SW 1271 (cell line): ENCODE measurements around the gene PCSK6.
"Not testable (repeated sequence)": the region's sequence is repeated elsewhere in the genome, so short reads cannot be mapped to it uniquely, and the experiment has no call there.

Source experiments
- DNase-seq, 2 experiments: peaks; one replicate each; lab custom pipeline; 2025; lab: John Stamatoyannopoulos, UW

PCSK6 gene

DNA sequence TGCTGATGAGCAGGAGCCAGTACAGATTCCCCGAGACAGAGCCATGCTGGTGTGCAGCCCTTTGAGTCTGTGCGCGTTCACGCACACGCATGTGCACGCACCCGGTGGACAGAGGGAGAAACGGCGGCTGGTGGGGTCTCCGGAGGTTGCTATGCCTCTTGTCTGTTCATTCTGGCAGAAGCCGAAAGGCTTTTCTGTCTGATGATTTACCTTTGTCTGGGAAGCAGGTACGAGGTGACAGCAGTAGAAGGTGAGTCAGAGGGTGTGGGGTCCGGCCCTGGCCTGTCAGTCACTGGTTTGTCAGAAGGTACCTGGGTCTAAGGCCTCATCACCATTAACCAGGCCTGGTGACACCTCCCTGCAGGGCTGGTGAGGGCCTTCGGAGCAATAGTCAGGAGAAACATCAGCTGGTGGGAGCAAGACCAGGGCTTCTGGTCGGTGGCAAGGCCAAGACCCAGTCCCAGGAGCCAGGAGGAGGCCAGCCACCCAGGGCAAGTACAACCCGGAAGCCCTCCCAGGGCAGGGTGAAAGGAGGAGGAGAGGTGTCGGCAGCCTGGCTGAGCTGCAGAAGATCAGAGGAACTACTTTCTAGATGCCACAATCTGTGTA lies 7.5 kb downstream of the PCSK6 start:
- no peak for DNase-seq

DNA sequence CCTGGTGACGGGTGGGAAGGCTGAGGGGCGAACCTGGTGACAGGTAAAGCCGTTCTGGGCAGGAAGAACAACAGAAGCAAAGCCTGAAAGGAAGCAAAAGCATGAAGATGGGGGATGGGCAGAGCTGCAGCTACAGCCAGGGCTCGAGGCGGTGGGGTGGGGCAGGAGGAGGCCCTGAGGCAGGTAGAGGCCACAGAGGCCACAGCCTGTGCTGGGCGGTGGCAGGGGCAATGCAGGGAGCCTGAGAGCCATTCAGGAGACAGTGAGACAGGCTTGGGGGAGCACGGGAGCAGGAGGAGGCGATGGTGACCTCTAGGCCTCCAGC lies 8.2 kb downstream of the PCSK6 start:
- DNase-seq: no peak

DNA sequence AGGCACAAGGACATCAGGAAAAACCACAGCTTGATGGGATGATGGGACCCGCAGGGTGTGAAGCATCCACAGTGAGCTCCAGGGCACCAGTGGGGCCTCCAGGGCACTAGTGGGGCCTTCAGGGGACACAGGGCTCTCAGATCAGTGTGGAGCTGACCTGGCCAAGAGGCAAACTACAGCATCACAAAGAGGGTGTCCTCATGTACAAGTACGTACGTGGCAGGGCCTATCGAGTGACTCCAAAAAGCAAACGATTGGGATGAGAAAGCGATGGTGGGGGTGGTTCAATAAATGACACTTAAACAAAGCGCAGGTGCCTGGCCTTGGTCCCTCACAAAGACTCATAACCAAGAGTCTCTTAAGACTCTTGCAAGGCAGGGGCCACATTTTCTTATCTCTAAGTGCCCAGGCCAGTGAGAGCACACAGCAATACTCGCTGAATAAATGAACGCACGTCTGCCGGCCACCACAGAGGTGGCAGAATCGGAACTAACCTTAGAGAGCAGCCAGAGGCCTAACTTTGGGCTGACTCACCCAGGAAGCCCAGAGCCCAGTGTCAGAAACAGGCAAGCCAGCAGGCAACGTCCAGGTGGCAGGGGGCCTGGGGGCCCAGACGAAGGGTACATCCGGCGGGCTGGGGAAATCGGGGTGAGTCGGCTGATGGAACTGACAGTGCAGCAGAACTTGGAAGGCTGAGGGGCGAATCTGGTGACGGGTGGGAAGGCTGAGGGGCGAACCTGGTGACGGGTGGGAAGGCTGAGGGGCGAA lies 8.7 kb downstream of the PCSK6 start:
- no peak for DNase-seq

DNA sequence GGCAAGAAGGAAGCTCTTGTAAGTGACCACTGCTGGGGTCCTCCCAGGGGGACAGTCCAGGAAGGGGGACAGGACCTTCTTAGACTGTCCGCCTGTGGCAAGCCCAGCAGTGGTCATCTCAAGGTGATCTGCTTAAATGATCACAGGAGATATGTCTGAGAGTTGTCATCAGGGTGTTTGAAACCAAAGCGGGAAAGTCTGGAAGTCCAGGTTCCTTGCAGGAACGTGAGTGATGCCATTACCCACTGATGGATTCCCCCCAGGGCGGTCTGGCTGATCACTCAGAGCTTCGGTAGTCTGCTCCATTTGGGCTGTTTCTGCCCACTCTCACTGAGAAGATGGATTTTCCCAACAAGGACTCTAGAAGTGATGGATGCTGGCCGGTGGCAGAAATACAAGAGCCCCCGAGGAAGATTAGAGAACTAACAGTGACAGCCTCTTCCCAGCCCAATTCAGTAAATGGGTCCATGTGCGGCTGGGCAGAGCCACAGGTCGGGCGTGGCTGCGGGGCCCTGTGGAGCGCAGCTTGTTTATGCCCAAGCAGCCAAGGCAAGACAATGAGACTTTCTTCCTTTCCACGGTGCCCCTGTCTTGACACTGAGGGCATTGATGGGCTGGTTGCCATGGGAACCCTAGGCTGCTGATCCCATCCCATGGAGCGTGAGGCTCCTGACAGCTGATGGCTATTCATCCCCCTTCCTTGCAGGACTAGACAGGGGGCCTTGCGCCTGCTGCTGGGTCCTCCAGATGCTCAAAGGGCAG lies 9.5 kb downstream of the PCSK6 start:
- no peak for DNase-seq

DNA sequence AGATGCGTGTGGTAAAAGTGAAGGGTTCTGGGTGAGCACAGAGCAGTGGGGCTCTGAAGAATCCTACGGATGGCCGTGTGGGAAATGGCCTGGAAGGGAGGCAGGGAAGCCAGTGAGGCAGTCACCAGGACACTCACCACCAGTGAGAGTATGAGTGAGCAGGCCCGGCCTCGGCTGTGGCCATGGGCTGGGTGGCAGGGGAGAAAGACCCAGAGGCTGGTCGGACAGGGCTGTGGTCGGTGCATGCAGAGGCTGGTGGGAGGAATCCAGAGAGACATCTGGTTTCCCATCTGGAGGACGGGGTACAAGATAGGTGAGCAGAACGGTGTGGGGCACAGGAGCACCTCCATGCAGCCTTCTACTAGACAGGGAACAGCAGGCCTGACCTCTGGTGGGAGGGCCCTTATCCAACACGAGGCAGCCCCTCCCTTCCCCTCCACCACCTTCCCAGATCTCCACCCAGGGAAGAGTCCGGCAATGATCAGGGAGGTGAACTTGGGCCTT lies 10.1 kb downstream of the PCSK6 start:
- DNase-seq: no peak

DNA sequence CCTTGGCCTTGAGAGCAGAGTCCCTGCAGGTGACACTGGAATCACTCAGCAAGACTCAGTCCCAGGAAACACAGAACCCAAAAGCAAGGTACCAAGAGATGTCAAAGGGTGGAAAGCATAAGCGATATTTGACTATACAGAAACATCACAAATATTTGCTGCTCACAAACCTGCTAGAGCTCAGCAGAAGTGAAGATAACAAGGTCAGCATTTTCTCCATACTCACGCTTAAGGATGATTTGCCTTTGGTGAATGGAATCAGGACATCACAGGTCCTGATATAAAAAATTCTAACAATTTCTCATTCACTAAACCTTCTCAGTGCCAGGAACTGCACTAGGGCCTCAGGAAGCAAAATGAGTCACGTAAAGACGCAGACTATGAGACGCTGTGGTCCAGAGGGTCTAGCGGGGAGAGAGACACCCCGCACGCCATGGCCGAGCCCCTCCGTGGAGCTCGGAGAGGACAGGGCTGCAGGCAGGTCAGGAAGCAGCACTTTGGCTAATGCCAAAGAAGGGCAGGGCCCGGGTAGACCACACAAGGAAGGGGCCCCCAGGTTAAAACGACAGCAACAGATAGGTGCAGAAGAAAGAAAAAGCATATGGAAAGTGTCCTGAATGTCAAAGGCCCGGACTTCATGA lies 10.7 kb downstream of the PCSK6 start:
- DNase-seq: no peak

DNA sequence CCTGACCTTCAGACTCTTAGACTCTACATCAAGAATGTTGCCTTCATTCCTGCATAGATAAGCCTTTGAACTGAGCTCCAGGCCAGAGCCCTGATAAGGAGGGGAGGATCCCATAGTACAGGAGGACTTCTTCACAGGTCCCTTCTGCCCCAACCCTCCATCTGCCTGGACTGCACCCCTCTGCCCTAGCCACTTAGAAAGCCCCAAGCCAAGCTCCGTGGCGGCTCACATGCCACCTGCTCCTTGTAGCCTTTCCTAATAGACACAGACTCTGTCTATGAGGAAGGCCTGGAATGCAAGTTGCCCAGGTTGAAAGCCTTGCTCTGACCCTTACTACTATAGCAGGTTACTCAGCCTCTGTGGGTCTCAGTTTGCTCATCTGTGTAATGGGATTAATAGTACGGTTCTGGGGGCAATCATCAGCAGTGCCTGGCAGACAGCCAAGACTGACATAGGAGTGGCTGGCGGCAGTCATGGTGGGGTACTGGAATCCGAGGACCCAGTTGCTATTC lies 11.6 kb downstream of the PCSK6 start:
- DNase-seq: no peak

DNA sequence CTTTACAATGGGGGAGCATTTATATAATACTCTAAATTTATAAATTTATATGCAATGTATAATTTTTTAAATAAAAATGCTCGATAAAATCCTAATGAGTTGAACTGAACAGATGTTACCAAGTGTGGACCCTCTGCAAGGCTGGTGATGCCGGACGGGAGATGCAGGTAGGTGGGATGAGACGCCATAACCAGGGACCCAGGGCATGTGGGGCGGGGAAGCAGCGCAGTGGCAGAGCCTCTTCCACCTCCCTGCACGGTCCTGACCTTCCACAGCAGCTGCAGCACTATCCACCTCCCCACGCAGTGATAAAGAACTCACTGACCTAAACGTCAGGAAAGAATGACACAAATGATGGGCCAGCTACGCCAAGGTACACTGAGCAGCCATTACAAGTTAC lies 12.8 kb downstream of the PCSK6 start:
- DNase-seq: no peak

DNA sequence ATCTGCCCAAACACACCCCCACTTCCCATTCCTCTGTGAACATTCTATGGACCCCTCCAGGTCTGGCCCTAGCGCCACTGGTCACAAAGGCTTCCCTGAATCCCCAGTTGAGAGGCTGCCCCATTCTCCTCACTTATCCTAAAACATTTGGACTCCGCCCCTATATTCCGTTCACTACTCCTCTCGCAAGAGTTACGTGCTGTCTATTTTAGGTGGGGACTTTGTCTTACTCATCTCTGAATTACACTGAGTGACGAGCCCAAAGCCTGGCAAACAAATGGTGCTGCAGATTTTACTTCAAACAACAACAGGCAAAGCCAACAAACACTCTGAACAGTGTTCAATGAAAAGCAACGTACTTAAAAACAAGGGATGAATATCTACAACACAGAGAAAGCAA lies 14.5 kb downstream of the PCSK6 start:
- no peak for DNase-seq

DNA sequence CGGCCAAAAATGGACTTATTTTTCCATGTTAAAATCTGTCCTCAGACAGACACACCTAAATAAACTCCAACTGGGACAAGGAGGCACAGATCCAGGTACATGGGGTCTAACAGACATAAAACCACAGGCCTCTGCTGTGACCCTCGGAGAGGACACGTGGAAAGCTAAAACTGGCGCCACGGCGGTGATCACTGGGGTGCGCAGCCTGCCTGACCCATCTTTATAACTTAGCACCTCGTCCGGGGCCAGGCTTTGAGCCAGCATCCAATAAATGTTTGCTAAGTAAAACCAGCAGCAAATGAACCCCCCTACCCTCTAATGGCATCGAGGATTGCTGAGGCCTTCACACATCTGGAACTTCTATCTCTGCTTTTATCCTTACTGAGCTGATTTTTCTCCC lies 15.3 kb downstream of the PCSK6 start:
- no peak for DNase-seq

DNA sequence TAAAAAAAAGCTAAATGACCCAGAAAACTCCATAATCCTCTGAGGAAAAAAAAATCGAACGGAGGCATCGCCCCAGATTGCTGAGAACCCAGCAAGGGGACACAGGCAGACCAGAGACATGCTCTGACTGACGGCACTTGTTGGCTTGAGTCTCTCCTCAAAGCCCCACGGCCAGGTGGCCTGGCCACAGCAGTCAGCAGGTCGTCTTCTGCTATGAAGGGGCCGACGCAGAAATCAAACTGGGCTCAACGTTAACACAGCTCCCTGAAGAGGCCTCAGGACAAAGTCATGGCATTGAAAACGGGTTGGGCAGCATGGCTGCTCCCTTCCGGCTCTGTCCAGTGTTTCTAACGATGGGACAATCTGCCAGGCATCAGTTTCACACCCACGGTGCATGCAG lies 17.5 kb downstream of the PCSK6 start:
- DNase-seq: no peak

DNA sequence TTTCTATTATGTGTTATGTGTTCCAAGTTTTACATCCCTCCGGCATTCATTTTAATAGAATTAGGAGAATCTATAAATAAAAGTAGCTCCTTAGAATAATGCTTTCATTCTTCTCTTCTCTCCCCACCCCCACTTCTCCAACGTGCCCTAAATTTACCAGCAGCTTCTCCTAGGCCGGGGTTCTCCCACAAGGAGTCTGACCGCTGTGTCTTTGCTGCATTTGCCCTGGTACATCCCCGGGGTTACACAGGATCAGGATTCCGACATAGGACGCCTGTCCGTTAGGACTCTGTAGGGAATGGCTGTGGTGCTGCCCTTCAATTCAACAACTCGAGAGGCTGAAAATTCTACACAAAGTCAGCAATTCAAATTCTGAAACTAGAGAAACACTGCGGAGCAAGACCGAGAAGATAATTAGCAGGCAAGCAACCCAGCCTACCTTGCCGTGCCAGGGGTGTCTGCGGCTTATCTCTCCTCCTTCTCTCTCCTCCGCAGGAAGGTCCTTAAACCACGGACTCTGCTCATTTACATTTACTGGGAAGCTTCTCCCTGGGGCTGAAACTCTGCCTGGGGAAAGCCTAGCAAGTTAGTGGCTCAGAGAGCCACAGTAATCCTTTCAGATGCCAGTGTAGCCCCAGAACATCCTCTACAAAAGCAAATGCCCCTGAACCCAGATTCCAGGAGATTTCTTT lies 18.8 kb downstream of the PCSK6 start:
- DNase-seq: no peak

DNA sequence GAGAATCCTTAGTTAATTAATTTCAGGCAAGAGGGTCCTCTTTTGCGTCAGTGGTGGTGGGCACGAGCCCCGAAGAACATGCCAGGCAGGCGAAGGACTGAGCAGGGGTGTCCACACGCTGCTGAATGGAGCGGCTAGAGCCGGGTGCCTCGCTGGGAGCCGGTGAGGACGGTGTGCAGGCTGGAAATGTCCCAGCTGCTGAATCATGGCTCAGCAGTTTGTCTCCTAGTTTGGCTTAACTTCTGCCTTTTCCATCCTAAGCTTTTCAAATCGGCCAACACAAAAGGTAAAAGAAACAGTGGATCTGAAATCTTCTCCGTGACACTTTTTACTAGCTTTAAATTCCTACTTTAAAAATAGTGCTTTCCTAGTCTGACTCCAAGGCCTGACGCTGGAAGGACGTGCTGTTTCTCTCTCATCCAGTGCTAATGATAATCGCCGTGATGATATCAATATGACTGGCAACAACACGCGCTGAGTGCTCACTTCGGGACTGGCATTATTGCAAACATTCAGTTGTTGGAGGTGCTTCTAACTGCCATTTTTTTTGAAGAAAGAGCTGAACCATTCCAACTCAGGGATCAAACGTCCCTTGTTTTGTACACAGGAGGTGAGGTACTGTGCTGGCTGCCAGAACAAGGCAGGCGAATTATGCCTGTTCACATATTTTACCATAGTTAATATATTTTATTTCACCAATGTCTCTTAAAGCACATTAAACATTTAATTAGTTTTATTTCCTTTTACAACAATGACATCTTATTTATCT lies 19.8 kb downstream of the PCSK6 start:
- DNase-seq: no peak

DNA sequence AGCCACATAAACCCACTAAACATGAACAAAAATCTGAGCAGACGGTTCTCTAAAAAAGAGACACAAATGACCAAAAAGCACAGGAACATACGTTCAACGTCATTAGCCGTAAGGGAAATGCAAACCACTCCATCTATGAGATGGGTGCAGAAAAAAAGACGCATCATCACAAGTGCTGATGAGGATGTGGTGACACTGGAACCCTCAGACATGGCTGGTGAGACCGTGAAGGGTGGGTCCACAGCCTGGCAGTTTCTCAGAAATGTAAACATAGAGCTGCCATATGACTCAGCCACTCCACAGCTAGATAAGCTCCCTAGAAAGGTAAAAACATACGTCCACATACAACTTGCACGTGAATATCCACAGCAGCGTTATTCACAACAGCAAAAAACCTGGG lies 23.3 kb downstream of the PCSK6 start:
- no peak for DNase-seq

DNA sequence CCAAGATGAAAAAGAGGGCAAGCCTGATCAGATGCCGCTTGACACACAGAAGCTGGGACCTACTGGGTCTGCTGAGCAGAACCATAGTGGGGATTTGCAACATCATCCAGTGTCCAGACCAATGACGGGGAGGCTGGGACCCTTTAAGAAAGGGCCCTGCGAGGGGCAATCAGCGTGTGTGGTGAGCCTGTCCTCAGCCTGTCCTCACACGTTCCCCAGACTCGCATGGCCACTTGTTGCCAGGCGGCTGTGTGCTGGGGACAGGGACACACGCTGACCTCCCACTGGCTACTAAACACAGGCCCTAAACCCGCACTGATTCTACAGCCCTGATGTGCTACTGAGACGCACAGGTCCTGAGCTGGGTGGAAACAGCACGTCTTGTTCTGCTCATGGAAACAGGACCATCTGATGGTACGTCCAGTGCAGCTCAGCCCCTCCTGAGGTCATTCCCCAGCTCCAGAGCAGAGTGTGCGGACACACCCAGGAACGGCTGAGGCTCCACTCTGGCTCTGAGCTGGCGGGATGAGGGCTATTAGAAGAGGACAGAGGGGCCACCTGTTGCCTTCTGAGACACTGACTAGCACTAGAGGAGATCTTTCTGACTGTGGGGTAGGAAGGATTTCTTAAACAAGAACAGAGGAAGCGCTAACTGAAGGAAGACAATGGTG lies 24.4 kb downstream of the PCSK6 start:
- DNase-seq: no peak

DNA sequence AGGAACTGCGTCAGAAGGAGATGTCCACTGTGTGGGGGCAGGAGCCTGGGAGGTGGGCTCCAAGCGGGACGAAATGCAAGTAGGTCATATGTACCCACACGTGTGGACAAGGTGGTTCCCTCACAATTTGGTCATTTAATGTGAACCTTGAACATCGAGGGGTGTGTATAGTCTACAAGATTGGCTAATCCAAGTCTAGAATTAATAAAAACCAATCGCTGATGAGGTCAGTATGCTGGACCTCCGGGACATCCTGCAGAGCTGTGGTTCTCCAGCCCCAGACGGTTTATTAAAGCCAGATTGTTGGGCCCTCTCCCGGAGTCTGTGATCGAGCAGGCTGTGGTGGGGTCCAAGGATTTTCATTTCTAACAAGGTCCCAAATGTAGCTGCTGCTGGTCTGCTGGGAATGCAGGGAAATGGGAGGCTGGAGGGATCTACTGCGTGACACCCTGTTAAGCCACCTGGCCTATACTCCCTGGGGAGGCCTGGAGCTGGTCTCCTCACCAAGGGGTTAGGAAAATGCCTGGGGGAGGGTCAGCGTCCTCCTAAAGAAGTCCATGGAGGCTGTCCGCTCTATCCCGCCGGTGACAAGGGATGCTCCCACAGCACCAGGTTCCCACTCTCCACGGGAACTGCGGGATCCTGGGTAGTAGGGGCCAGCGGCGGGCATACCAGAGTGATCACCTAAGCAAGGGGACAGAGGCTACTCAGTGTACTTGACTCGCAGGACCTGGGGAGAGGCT lies 25.1 kb downstream of the PCSK6 start:
- no peak for DNase-seq

DNA sequence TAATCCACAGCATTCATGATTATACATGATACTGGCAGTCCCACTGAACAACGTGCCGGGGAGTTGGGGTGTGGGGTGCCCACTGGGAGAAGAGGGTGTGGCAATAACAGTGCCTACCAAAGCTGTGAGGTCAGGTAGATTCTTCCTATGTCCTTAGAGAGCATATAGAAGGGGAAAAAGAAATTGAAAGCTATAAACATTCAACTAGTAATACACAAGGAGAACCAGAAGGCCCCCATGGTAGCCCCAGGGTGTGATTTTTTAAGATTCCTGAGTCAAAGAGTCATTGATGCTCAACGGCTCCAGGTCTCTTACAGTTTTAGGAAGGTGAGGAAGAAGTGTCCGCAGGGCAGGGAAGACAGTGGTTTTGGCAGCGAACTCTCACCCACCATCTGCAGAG lies 25.8 kb downstream of the PCSK6 start:
- DNase-seq: not testable (repeated sequence)

DNA sequence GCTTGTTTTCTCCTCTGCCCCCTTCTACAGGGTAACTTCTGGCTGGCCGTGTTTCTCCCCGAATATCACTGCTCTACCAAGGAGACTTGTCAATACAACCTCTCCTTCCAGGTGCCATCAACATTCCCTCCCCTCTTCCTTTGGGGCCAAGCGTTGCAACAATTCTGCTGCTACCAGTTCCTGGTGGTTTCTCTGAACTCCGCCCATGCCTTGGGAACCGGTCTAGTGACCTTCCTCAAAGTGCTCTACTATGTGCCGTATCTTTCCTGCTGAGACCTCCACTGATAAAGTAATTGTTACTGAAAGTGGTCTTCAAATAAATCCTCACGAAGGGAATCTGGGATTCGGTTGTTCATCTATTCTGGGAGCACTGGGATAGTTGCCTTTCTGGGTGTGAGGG lies 26.2 kb downstream of the PCSK6 start:
- no peak for DNase-seq

DNA sequence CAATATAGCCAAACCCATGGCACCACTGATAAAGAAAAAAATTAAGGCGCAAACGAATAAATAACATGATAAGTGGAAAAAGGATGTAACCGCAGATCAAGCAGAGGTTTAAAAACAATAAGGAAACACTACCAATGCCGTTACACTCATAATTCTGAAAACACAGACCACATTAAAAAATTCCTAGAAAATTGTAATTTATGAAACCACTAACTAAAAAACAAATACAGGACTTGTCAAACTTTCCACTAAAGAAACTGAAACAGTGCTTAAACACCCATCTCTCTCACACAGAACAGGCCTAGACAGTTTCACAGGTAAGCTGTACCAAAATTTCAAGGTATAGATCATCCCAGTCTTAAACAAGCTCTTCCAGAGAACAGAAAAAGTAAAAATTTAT lies 28.4 kb downstream of the PCSK6 start:
- DNase-seq: no peak
